CD4-positive, alpha-beta T cell treated with Interleukin-6 for 4 hours (primary cell): ENCODE measurements around the gene CD2.

Experiments
- DNase-seq: peaks from one replicate; pipeline ENCODE4 v3.0.0-alpha.2; 2020; ENCODE audit warnings: mixed read lengths

Gene CD2

DNA sequence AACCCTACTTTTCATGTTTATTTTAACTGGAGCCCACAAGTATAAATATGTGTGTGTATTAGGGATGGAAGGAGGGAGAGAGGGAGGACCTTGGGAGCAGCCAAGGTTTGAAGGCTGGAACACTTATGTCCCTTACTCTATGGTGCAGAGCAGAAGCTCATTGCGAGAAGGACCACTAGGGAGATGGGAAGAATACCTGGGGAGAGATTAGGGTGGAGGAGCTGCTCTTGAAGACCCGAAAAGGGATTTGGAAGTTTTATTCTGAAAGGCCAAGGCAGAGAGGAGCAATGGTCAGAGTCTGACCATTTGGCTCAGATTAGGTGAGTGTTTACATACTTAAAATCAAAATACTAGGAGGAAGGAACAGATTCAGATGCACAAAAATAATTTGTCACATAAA is 8.1 kb downstream of the CD2 start:
- no peak for DNase-seq

DNA sequence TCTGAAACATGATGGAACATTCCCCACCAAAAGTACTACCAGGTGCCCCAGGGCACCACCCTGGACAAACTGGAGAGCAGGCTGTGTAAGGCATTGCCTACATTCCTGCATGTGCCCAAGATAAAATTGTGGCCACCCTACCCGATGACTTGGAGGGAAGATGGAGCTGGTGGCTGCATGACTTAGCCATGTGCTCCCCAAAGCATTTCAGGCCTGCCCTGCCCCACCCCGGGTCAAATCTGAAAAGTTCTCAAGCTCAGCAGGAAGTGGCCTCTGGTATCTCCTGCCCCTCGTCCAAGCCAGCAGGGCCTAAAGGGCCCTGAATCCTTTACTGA is 8.5 kb downstream of the CD2 start:
- no peak for DNase-seq

DNA sequence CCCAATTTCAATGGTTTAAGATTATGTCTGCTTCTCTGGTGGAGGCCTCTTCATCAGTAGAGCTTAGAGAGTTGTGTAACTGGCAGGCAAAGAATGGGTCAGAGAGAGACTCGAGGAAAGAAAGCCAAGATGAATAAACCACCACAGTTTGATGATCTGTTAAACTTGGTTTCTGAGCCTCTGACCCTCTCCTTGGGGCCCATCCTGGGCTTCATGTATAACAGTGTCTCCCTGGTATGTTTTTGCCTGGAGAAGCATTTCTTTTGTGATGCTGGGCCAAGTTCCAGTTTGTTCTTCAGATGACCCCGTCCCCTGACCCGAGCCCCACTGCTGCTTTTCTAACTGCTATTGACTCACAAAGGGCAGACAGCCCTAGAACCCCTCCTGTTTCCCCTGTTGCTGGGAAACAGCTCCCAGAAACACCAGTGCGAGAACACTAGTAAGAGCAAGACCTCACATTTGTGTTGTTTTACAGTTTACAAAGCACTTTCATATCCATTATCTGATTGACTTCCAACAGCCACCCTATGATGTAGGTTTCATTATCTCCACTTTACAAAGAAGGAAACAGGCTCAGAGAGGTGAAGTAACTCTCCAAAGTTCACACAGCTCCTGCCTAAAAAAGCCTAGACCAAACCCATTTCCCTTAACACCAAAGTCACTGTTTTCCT is 9.0 kb downstream of the CD2 start:
- DNase-seq: peak; percentile 69

DNA sequence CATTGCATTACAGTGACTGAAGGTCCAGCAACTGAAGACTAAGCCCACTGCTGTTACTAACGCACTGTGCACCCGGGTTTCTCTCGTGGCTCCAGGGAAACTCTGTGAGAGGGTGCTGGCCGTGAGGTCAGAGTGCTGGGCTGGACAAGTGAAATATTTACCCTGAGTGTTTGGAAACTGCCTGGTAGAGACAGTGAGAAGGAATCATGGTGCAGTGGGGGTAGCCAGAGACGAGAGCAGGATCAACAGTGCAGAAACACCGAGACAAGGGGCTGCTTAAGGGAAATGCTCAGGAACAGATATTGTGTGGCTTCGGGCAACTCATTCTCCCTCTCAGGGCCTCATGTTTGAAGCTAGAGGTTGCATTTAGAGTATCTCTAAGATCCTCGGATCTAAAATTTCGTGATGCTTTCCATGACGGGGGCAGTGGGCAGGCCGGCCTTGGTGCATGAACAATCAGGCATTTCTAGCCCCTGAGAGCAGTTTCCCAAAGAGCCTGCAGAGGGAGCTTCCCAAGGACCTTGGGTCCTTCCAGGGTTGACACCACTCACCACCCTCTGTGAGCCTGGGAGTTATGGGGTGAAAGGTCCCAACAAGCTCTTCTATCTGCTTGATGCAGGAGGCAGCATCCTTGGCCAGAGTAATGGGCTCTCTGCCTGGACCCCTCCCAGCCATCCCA is 9.7 kb downstream of the CD2 start:
- DNase-seq: peak; percentile 46

DNA sequence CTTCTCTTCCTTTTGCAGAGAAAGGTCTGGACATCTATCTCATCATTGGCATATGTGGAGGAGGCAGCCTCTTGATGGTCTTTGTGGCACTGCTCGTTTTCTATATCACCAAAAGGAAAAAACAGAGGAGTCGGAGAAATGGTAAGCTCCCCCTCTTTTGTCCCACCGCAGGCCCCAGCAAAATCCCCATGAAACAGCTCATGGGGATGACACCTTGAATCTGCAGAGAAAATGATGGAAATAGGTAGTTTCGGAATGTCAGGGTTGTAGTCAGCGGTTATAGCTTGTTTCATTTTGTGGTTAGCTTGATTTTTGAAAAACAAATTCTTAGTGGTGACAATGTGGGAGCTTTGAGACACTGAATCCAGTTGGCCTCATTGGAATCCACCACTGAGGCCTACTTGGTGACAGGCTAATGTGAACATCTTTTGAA is 10.3 kb downstream of the CD2 start:
- DNase-seq: peak; percentile 50

DNA sequence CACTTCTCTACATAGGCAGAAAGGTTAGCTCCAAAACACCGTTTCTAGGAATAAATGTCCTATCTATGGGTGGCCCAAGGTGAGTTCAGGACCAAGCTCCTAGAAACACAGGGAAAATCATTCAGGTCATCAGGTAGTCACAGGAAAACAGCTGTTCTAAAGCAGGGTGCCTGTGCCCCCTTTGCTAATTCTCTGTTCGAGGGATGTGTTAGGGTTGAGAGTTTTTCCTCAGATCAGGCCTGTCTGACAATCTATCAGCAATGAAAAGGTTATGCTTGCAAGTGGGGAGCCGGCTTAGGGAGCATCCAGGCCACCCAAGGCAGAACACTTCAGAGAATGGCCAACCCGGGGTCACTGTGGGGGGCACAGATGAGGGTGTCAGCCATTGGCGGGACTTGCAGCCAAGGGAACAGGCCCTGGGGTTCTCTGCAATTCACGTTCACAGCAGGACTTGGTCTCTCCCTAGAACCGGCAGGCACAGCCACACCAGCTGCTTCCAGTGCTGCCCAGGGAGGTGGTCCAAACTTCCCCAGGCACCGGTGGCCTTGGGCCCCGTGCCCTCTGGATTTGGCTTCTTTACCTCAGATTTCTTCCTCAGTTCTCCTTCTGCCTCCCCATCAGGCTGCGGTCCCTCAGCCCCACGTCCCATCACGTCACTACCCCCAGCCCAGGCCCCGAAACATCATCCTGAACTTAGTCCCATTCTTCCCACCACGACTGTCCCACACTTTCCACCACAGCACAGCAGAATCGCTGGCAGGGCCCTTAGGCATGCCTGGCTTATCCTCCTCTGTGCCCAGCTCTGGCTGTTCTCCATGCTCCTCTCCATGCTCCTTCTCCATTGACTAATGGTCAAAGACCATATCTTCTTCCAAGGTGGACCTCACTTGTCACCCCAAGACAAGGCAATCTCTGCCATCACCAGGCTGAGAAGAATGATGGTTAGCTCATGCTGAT is 11.0 kb downstream of the CD2 start:
- DNase-seq: no peak

DNA sequence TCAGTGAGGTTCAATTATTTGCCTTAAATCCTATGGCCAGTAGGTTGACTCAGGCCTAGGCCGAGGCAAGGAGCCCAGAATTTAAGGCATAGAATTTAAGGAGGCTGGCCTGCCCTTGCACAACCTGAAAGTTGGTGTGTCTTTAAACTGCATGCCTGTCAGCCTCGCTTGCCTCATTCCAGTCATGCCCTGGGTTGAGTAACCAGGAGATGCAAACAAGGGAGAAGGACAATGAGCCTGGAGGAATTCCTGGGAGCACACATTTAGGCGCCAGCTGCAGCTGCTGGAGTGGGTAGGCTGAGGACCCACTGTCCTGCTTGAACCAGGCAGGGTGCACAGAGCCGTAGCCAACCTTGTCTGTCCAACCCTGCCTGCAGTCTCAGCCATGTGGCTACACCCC is 11.7 kb downstream of the CD2 start:
- DNase-seq: no peak

DNA sequence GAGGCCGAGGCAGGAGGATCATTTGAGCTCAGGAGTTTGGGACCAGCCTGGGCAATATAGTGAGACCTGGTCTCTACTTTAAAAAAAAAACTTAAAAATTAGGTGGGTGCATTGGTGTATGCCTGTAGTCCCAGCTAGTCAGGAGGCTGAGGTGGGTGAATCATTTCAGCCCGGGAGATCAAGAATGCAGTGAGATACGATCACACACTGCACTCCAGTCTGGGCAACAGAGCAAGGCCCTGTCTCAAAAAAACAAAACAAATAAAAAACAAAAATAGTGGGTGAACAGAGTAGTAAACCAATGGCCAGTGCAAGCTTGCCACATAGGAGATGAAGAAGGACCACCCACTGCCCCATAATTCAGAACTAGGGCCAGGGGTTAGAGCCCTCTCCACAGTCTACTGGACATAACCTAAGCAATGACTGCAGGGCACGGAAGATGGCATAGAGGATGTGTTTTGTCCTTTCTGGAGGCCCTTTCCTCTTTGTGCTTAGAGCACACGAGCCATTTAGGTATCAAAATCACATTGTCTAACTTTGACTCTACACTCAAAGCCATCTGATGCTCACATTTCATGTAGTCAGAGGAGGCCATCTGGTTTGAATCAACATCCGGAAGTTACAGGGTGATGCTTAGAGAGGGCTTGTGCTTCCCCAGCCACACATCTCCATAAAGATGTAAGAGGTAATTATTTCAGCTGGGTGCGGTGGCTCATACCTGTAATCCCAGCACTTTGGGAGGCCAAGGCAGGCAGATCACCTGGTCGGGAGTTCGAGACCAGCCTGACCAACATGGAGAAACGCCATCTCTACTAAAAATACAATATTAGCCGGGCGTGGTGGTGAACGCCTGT is 12.6 kb downstream of the CD2 start:
- DNase-seq: peak; percentile 65

DNA sequence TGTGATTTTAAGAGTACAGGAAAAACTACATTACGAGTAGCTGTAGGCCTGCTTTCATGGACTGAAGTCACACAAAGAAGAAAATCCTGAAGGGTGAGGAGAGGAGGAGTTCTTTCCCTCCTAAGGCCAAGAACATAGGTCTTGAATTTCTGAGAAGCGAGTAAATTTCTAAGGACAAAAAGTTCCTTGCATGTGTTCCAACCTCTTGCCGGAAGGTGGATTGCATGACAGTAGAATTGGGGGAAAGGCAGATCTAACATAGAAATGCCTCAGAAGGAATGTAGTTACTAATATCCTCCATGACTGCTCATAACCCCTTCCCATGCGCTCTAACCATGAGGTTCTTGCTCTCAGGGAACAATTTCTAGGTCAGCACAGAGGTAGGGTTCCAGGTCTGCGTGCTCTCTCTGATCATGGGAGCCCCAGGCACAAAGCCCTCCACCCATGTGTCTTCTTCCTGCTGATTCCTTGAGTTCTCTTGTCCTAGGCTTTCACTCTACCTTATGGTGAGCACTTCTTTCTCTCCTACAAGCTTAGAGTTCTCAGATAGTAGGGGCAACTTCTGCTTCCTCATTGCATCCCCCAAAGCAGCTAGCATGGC is 13.7 kb downstream of the CD2 start:
- no peak for DNase-seq

DNA sequence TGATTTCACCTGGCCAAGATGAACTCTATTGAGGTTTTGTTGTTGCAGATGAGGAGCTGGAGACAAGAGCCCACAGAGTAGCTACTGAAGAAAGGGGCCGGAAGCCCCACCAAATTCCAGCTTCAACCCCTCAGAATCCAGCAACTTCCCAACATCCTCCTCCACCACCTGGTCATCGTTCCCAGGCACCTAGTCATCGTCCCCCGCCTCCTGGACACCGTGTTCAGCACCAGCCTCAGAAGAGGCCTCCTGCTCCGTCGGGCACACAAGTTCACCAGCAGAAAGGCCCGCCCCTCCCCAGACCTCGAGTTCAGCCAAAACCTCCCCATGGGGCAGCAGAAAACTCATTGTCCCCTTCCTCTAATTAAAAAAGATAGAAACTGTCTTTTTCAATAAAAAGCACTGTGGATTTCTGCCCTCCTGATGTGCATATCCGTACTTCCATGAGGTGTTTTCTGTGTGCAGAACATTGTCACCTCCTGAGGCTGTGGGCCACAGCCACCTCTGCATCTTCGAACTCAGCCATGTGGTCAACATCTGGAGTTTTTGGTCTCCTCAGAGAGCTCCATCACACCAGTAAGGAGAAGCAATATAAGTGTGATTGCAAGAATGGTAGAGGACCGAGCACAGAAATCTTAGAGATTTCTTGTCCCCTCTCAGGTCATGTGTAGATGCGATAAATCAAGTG is 14.3 kb downstream of the CD2 start:
- DNase-seq: no peak

DNA sequence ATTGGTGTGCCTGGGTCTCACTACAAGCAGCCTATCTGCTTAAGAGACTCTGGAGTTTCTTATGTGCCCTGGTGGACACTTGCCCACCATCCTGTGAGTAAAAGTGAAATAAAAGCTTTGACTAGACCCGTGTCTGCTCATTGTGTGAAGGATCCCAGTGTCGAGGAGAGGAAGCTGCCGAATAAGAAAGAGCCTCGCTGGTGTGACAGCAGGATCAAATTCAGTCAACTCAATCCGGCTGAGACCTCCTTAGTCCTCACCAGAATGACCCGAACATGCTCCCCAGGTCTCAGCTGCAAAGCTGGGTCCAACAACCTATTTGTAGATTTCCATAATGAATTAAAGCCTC is 14.8 kb downstream of the CD2 start:
- DNase-seq: peak; percentile 32

DNA sequence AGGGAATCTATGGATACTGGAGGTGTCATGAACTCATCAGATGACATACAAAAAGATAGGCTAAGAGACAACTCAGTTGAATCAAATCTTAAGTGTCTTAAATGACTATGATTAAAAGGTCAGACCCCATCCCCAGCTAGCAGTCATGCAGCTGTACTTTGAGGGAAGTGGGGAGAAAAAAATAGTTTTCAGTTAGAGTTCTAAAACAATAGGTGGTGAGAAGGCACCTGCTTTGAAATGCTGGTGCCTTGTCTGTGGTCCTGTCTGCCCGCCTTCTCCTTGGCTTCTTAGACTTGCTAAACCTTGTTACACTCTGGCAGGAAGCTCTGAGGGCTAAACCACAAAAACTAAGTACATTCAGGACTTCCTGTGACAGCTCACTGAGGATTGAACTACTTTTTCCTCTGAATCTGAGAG is 15.3 kb downstream of the CD2 start:
- peak; percentile 82 for DNase-seq

DNA sequence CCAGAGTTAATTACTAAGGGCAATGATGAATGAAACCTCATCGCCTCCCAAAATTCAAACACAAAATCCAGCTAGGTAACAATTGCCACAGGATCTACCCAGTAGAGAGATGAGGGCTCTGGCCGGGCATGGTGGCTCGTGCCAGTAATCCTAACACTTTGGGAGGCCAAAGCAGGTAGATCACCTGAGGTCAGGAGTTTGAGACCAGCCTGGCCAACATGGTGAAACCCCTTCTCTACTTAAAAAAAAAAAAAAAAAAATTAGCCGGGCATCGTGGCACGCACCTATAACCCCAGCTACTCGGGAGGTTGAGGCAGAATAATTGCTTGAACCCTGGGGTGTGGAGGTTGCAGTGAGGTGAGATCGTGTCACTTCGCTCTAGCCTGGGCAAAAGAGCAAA is 15.8 kb downstream of the CD2 start:
- peak; percentile 25 for DNase-seq

DNA sequence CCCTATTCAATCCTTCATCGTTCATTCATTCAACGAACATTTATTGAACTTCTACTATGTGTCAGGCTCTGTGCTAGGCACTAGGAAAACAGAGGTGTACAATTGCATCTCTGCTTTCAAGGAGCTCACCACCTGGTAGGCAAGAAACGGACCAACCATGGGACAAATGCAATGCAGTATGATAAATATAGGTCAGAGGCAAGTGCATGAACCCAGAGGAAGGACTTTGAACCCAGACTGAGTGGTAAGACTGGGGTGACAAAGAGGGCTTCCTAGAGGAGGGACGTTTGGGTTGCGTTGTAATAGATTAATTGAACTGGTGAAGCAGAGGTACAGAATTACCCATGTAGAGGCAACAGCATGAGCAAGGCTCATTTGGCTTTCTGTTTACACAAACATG is 16.4 kb downstream of the CD2 start:
- peak; percentile 40 for DNase-seq

DNA sequence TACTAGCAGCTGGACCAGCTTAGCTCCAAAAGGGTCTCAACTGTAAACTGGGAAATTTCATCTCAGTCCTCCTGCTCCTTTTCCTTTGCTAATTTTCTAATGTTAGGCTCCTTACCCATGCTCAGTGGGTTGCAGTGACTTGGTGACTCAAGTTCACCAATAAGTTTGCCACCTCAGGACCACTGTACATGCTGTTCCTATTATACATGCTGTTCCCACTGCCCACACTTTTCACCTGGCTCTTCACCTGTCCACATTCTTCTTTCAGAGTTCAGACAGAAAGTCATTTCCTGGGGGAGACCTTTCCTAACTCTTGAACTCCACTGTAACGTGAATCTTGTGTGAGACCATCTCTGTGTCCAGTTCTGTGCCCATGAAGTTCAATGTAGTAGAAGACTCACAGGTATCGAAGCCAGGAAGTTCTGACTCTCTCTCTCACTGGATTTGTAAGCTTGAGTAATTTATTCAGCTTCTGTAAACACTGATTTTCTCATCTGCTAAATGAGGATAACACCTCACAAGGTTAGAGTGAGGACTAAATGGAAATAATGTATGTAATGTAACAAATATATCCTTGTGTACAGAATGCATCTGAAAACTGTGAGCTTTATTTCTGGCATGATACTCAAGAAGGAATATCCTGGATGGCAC is 17.9 kb downstream of the CD2 start:
- DNase-seq: no peak

DNA sequence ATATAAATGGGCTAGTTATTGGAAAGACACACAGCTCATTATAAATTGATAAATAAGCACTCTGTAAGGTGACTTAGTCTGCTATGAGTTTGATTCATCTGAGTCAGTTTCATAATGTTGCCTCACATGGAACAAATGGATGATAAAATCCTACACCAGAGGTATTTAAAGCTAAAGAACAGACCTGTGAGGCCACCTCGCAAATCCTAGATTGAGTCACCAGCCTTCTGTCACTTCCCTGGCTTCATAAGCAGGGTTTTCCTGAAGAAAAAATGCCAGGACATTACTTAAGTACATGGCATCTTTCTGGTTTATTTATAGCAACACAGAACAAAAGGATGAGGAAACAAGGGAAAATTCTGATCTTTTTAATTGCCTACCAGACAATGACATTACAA is 18.4 kb downstream of the CD2 start:
- DNase-seq: no peak

DNA sequence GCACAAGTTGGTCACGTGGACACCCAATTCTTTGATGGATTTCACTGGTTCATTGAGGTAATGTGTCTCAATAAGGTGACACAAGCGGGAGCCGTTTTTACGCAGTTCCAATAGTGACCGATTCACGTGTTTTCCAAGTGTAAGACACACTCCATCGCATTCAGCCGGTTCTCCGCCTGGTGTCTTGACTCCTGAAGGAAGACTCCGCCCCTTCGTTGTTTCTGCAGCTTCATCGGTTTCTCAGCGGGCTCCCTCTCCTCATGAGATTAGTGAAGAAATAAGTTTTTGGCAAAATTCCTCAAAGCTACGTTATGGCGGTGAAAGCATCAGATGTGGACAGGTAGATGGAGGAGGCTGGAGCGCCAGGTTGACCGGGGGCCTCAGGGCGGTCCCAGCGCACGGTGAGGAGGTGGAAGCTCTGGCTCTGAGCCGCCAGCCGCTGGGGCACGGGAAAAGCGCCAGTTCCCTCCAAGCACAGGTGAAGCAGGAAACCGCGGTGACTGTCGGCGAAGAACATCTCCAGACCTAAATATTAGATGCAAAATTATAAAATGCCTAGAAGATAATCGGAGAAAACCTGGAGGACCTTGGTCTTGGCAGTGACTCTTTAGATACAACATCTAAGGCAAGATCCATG is 21.0 kb downstream of the CD2 start:
- no peak for DNase-seq

DNA sequence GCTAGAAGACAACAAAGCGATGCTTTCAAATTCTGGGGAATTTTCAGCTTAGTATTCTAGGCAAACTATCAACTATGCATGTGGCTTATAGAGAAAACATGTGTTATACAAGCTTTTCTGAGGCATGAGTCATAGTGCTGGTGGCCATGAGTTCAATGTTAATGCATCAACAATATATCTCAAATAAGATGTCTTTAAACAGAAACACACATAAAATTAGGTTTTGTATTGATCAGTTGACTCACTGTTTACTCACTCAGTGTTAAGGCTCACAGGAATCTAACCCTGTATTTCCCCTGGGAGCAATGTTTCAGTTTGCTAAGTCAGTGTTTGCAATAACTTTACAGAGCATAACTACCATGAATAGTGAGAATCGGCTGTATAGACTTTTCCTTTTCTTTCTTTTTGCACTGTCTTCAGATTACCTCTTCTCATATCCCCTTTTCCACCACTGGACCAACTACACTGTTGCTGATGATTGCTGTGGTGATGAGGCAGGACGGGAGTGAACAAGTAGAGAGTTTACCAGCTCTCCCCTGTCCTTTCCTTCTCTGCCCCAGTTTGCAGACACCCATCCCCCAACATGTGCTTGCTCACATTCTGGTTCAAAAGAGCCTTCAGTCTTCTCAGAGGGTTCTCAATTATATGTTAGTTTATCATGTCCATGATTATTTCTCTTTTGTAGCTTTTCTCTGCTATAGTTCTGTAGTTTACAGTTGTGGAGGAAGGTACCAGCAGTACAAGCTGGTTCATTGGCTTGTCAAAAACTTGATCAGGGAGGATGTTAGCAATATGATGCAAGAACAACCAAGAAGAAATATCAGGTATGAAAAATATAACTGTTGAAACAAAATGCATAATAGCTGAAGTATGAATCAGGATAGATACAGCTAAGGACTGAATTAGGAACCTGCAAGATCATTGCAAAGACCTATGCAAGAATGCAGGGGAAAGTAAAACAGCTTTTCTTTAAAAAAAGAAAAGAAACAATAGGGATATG is 23.9 kb downstream of the CD2 start:
- peak; percentile 35 for DNase-seq

DNA sequence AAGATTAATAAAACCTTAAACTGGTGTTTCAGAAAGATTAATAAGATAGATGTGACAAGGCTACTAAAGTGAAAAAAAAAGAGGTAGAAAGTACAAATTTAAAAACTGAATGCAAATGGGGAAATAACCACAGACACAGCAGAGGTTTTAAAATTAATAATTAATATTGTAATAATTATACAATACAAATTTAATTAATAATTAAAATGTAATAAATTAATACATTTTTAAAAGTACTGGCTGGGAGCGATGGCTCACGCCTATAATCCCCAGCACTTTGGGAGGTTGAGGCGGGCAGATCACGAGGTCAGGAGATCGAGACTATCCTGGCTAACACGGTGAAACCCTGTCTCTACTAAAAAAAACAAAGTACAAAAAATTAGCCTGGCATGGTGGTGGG is 26.8 kb downstream of the CD2 start:
- no peak for DNase-seq

DNA sequence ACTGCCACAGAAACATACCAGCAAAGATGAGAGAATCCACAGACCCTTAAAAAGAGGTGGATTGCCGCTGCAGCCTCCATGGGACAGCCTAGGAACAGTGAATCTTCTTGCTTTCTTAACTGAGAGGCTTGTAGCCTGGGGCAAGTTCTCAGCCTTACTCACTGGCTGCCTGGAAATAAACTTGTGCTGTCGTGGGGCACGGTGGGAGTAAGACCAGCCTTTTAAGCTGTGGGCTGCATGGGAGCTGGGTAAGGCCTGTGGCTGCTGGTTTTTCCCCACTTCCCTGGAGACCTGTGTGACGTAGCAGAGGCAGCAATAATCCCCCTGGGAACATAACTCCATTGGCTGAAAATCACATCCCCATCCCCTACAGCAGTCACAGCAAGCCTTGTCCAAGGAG is 30.8 kb downstream of the CD2 start:
- no peak for DNase-seq
